HG03025 (cell line): ENCODE data around the gene ZNF213.
"Not testable (repeated sequence)": the region's sequence is repeated elsewhere in the genome, so short reads cannot be mapped to it uniquely, and the experiment has no call there.

ENCODE experiments used
- ATAC-seq: cut with Tn5 transposase; IDR thresholded peaks from one replicate; pipeline ENCODE4 v1.9.1; 2021; ENCODE audit warnings: mild to moderate bottlenecking, moderate library complexity; ENCODE audit not compliant: unreplicated experiment, low FRiP score

Gene ZNF213

GRCh38 chr16:3164121-3164991, 29.5 kb downstream of the ZNF213 start:
- ATAC-seq, result no peak

- no peak for ATAC-seq
Measured at GRCh38 chr16:3165111-3165822, 30.4 kb downstream of the ZNF213 start.

- no peak for ATAC-seq
Measured at GRCh38 chr16:3166505-3166886, 31.7 kb downstream of the ZNF213 start.

- not testable (repeated sequence) for ATAC-seq
Measured at GRCh38 chr16:3168729-3169128, 33.9 kb downstream of the ZNF213 start.

- ATAC-seq, result no peak
Measured at GRCh38 chr16:3170440-3171180, 35.8 kb downstream of the ZNF213 start.

GRCh38 chr16:3171181-3171854, 36.5 kb downstream of the ZNF213 start:
- no peak for ATAC-seq

GRCh38 chr16:3171855-3172593, 37.2 kb downstream of the ZNF213 start:
- ATAC-seq, result no peak

GRCh38 chr16:3173892-3174617, 39.2 kb downstream of the ZNF213 start:
- ATAC-seq, result no peak

- no peak for ATAC-seq
Measured at GRCh38 chr16:3174618-3175148, 39.9 kb downstream of the ZNF213 start.

GRCh38 chr16:3175157-3176093, 40.6 kb downstream of the ZNF213 start:
- ATAC-seq, result no peak

- ATAC-seq, result no peak
Measured at GRCh38 chr16:3179651-3180050, 44.8 kb downstream of the ZNF213 start.

- ATAC-seq, result no peak
Measured at GRCh38 chr16:3180445-3180878, 45.6 kb downstream of the ZNF213 start.

GRCh38 chr16:3182293-3182607, 47.4 kb downstream of the ZNF213 start:
- not testable (repeated sequence) for ATAC-seq

- no peak for ATAC-seq
Measured at GRCh38 chr16:3182608-3183444, 48.0 kb downstream of the ZNF213 start.

GRCh38 chr16:3183445-3184139, 48.8 kb downstream of the ZNF213 start:
- no peak for ATAC-seq

- ATAC-seq, result no peak
Measured at GRCh38 chr16:3186946-3187690, 52.3 kb downstream of the ZNF213 start.
